OCI-LY7 (cell line): ENCODE measurements around the gene AGER.

ENCODE experiments used
- EZH2phosphoT487 ChIP-seq: fragments of 200-600 bp; sonication (generic); IDR thresholded peaks from 2 replicates; pipeline ENCODE4 v1.6.1; 2018; ENCODE audit warnings: low read depth, borderline replicate concordance, mild to moderate bottlenecking, mixed run types, antibody characterized with exemption, low read length, moderate library complexity, mixed read lengths
- TF ChIP-seq, protein P1 (sequence below): fragments of 200-600 bp; sonication (generic); conservative IDR thresholded peaks from 2 replicates; pipeline ENCODE4 v1.5.1; 2014; ENCODE audit warnings: mild to moderate bottlenecking, antibody characterized with exemption, low read length, moderate library complexity, mixed read lengths

DNA sequence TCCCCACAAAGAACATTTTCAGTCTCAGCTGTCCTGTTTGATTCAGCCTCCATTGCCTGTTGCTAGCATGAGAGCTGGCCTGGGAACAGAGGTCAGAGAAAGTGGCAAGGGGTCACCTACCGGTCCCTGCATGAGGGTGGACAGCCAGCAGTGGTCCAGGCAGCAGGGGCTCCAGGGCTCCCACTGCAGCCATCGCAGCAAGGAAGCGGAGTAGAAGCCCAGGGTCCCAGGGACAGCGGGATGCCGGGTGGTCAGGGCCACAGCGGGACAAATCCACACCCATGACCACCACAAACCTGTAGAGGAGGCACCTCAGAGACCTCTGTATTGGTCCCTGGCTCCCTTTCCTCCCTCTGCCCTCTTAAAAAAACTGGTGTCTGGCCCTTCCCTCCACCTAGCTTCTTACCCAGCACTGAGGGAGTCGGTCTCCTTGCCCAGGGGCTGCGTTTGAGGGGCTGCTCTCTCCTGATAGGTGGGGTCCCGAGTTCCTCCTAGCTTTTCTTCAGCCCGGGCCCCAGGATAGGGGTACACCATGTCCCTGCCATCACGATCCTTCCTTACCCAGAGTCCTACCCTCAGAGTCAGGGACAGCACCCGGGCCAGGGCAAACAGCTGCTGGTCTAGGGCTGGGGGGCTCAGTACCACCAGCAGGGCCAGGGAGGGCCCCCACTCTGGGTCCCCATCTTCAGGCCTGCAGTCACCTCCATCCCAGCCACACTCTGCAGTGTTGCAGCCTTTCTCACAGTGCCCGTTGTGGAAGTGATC is 16.8 kb upstream of the AGER start:
- TF ChIP-seq, protein P1, sequence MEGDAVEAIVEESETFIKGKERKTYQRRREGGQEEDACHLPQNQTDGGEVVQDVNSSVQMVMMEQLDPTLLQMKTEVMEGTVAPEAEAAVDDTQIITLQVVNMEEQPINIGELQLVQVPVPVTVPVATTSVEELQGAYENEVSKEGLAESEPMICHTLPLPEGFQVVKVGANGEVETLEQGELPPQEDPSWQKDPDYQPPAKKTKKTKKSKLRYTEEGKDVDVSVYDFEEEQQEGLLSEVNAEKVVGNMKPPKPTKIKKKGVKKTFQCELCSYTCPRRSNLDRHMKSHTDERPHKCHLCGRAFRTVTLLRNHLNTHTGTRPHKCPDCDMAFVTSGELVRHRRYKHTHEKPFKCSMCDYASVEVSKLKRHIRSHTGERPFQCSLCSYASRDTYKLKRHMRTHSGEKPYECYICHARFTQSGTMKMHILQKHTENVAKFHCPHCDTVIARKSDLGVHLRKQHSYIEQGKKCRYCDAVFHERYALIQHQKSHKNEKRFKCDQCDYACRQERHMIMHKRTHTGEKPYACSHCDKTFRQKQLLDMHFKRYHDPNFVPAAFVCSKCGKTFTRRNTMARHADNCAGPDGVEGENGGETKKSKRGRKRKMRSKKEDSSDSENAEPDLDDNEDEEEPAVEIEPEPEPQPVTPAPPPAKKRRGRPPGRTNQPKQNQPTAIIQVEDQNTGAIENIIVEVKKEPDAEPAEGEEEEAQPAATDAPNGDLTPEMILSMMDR: no peak
- no peak for TF ChIP-seq EZH2phosphoT487
